Measurements from ENCODE around the gene AK8.

Gene AK8

DNA sequence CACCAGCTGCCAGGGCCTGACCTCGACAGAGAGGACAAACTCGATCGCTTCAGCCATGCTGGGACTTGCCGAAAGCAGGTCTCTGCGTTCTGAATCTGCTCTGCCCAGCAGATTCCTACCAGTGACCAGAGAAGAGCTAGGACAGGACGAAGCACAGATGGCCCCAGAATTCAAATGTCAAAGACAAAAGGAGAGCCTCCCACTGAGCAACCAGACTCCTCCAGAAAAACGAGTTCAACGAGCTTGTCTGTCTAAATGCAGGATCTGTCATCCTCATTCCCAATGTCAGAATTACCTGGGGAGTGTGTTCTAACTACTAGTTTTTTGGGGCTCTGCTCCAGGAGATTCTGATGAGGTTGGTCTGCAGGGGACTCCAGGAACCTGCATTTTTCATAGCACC, 13.4 kb downstream of the AK8 start:
- DNase-seq (ENCODE audit: low read depth, low spot score) = no peak
- no peak overlapping the region for H3K4me3 ChIP-seq (ENCODE audit: low read length)

DNA sequence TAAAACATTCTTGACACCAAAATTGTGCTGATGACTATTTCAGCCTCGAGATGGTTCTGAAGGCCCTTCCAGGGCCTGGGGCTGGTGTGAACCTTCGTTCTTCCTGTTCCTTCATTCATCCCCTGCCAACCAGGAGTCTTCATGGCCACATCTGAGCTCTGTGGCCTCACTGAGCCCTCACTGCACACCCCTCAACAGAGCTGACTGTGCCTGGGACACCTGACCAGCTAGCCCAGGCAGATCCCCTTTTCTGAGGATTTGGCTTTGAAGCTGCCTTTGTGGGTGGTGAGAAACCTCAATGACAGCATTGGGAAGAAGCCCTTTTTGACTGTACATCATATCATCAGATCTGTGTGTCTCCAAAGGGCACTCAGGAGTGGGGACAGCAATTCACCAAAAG, 13.8 kb downstream of the AK8 start:
- no peak overlapping the region for H3K4me3 ChIP-seq (ENCODE audit: low read length)
- DNase-seq (ENCODE audit: low read depth, low spot score) = no peak

- DNase-seq (ENCODE audit: low read depth, low spot score) = no peak
- no peak overlapping the region for H3K4me3 ChIP-seq (ENCODE audit: low read length)
Observed at GRCh38 chr9:132863096-132863495, 15.0 kb downstream of the AK8 start.

- DNase-seq (ENCODE audit: low read depth, low spot score) = peak; percentile 93
- H3K4me3 ChIP-seq (ENCODE audit: low read length) = no peak overlapping the region
Observed at GRCh38 chr9:132862533-132862932, 15.6 kb downstream of the AK8 start.

- no peak overlapping the region for H3K4me3 ChIP-seq (ENCODE audit: low read length)
- no peak for DNase-seq (ENCODE audit: low read depth, low spot score)
Observed at GRCh38 chr9:132861666-132862065, 16.4 kb downstream of the AK8 start.

GRCh38 chr9:132858751-132859150, 19.3 kb downstream of the AK8 start:
- H3K4me3 ChIP-seq (ENCODE audit: low read length) = no peak overlapping the region
- DNase-seq (ENCODE audit: low read depth, low spot score) = no peak

- peak overlapping the region; percentile 38 for H3K4me3 ChIP-seq (ENCODE audit: low read length)
- peak; percentile 86 for DNase-seq (ENCODE audit: low read depth, low spot score)
Observed at GRCh38 chr9:132857616-132858342, 20.3 kb downstream of the AK8 start.

- DNase-seq (ENCODE audit: low read depth, low spot score) = no peak
- H3K4me3 ChIP-seq (ENCODE audit: low read length) = no peak overlapping the region
Observed at GRCh38 chr9:132857031-132857430, 21.1 kb downstream of the AK8 start.

GRCh38 chr9:132855904-132856303, 22.2 kb downstream of the AK8 start:
- H3K4me3 ChIP-seq (ENCODE audit: low read length) = no peak overlapping the region
- DNase-seq (ENCODE audit: low read depth, low spot score) = no peak

- DNase-seq (ENCODE audit: low read depth, low spot score) = no peak
- no peak overlapping the region for H3K4me3 ChIP-seq (ENCODE audit: low read length)
Observed at GRCh38 chr9:132854832-132855231, 23.3 kb downstream of the AK8 start.

- H3K4me3 ChIP-seq (ENCODE audit: low read length) = no peak overlapping the region
- no peak for DNase-seq (ENCODE audit: low read depth, low spot score)
Observed at GRCh38 chr9:132853482-132853881, 24.6 kb downstream of the AK8 start.

DNA sequence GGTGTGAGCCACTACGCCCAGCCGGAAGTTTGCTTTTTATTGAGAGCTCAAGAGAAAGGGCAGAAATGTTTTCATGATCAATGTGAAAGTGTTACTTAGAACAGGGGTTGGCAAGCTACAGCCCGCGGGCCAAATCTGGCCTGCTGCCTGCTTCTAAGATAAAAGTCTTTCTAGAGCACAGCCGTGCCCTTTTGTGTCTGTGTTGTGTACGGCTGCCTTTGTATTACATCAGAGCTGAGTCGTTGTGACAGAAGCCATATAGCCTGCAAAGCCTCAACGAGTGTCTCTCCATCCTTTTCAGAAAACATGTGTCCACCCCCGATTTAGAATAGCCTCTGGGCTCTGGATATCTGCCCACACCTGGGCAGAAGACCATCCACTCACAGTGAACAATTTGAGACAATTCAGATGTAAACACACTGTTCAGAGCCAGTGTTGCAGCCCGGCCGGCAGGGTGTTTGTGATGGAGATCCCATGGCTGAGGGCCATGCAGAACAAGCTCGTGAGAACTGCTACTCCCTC, 28.8 kb downstream of the AK8 start:
- no peak overlapping the region; the same call in none of the 2 replicates for H3K4me3 ChIP-seq (ENCODE audit: low read length)

DNA sequence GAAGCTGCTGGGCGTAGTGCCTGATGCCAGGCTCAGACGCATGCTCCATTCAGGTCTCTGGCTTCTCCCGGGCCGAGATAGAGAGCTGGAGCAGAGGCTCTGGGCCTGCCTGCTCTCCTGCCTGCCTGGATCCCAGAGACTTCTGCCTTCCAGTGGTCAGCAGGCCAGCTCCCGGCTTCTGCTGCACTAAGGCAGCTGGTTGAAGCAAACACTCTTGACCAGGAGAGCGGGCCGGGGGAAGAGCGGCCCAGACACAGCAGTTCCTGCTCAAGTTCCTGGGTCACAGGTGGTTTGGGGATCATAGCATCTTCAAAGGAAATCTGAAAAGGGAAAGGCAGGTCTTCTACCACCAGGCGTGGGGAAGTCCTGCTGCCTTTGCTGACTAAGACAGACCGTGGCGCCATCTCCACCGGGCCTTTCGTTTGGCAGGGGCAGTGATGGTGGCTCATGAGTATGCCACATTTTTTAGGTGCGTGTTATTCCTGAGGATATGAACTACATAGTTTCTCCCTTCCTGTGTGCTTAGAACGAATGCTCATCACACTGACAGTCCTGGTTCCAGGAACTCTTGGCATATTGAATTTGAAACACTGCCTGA, 31.1 kb downstream of the AK8 start:
- no peak for DNase-seq (ENCODE audit: low read depth, low spot score)
- no peak overlapping the region for H3K4me3 ChIP-seq (ENCODE audit: low read length)

More for the DNA sequence above, 28.8 kb downstream of the AK8 start:
- DNase-seq (ENCODE audit: low read depth, low spot score) = peak; percentile 72

GRCh38 chr9:132846109-132846917, 31.8 kb downstream of the AK8 start:
- H3K4me3 ChIP-seq (ENCODE audit: low read length) = no peak overlapping the region
- DNase-seq (ENCODE audit: low read depth, low spot score) = peak; percentile 54

DNA sequence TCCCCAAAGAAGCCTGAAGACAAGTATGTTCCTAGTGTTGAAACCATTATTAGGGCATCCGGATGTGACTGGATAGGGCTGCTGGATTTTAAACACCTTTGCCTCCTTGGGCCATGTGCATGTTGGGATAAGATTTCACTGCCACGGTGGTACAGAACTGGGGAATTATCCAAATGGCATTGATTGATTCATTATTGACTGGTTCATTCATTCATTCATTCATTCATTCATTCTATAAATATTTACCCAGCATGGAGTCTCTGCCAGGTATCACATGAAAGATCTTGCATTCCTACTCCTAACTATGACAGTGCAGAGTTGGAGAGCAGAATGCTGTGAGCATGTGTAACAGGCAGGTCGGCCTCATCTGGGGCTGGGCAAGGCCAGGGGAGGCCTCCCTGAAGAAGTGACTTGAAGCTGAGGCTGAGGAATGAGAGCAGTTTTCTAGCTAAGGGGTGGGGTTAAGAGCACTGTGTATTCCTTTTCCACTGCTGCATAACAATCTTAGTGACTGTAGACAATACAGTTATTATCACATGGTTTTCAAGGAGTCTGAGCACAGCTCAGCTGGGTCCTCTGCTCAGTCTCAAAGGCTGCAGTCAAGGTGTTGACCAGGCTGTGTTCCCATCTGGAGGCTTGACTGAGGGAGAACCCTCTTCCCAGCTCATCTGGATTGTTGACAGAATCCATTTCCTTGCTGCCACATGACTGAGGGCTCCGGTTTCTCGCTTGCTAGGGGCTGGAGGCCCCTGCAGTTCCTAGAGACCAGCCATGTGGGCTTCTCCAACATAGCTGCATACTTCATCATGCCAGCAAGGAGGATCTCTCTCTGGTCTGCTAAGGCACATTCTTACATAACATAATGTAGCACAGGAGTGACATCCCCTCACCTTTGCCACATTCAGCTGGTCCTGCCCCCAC, 35.7 kb downstream of the AK8 start:
- no peak for DNase-seq (ENCODE audit: low read depth, low spot score)

GRCh38 chr9:132840980-132841379, 37.1 kb downstream of the AK8 start:
- no peak overlapping the region for H3K4me3 ChIP-seq (ENCODE audit: low read length)

More for the DNA sequence above, 35.7 kb downstream of the AK8 start:
- H3K4me3 ChIP-seq (ENCODE audit: low read length) = no peak overlapping the region

DNA sequence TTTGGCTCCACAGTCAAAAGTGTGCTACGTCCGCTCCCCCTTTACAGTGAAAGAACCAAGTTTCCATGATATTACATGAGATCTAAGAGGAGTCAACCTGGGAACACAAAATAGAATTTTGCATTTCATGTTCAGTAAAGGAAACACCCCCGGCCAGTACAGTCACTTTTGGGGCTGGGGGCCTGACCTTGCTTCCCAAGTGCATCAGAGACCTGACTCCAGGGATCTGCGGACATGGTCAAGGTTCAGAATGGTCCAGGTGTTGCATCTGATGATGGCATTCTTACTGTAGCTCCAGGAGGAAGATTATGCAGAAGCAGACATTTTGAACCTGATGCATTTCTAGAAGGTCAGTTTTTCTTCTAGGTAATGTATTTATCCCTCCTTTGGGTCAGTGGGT, 39.8 kb downstream of the AK8 start:
- H3K4me3 ChIP-seq (ENCODE audit: low read length) = no peak overlapping the region
- DNase-seq (ENCODE audit: low read depth, low spot score) = no peak

More at GRCh38 chr9:132840980-132841379, 37.1 kb downstream of the AK8 start:
- no peak for DNase-seq (ENCODE audit: low read depth, low spot score)

DNA sequence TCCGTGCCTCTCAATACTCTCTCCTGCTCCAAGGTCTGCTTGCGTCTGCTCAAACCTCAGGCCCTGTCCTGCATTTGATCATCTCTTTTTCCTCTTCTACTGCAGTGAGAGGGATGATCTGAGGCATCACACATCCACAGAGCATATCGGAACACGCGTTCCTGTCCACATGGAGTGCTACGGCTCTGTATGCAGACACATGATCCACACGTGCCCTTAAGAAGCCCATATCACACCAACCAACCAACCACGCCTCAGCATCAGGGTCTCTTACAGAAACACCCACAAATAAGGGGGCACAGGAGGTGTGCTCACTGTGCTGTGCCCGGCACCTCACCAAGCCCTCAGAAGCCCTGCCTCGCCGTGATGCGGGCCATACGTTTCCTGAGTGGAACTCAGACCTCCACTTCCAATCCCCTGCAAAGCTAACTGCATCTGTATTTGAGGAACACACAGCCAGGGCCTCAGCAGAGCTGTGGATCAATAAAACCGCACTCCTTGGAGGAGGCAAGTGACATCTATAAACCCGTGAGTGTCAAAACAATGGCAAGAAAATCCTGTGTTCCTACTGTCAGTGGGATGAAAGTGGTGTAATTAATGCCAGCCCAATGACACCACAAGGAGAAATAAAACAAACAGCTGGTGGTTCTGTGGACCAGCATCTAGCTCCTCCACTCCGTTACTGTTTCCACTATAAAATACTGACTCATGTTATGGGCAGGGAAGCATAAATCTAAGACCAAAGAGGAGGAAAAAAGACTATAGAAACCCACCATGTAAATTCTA, 40.4 kb downstream of the AK8 start:
- DNase-seq (ENCODE audit: low read depth, low spot score) = no peak
- H3K4me3 ChIP-seq (ENCODE audit: low read length) = no peak overlapping the region
